CD4-positive, alpha-beta memory T cell (primary cell): ENCODE measurements around the gene GJD3. TPM values are rescaled to one million over a fixed set of nuclear protein-coding genes. Genes with fewer than 3 reads are reported as not detected.

ENCODE experiments used
- CTCF ChIA-PET: fragments of 350-600 bp; sonication (Branson Sonifier 250); formaldehyde crosslinking; loops from one replicate; lab custom pipeline; 2021; ENCODE audit warnings: inconsistent platforms; ENCODE audit not compliant: partially characterized antibody; lab: Charles Lee
- POLR2A ChIA-PET: fragments of 350-600 bp; sonication (Branson Sonifier 250); formaldehyde crosslinking; loops from one replicate; lab custom pipeline; 2021; ENCODE audit not compliant: partially characterized antibody; lab: Charles Lee
- DNase-seq, 5 donors: peaks; one replicate each; pipeline versions ENCODE4 v3.0.0 to v3.0.0-alpha.2; 2020 to 2022; ENCODE audit warnings: mixed read lengths in 1 of 5
- H3K27ac ChIP-seq: one replicate; pipeline ENCODE4 v1.7.0; 2013; ENCODE audit warnings: low read depth, low read length
- H3K27me3 ChIP-seq: 2 replicates; pipeline ENCODE4 v1.7.0; 2013; ENCODE audit warnings: mild to moderate bottlenecking, low read length, moderate library complexity; ENCODE audit not compliant: insufficient read depth
- H3K36me3 ChIP-seq: 2 replicates; pipeline ENCODE4 v1.7.0; 2013; ENCODE audit warnings: mild to moderate bottlenecking, low read length, moderate library complexity; ENCODE audit not compliant: insufficient read depth
- H3K4me1 ChIP-seq: 2 replicates; pipeline ENCODE4 v1.7.0; 2013; ENCODE audit warnings: mild to moderate bottlenecking, low read length, moderate library complexity; ENCODE audit not compliant: insufficient read depth
- H3K4me3 ChIP-seq, 2 donors: one replicate each; pipeline ENCODE4 v1.7.0; 2013; ENCODE audit warnings: low read length in 2 of 2, mild to moderate bottlenecking in 1 of 2
- H3K9me3 ChIP-seq, 2 donors: one replicate each; pipeline ENCODE4 v1.7.0; 2013; ENCODE audit warnings: low read length in 2 of 2, control low read depth in 1 of 2; ENCODE audit not compliant: control insufficient read depth in 1 of 2
- H3K27ac Mint-ChIP-seq, 7 donors: one replicate each; pipeline ENCODE4 v1.8.0; 2020 to 2021; ENCODE audit warnings: mixed read lengths in 7 of 7, mild to moderate bottlenecking in 6 of 7, inconsistent platforms in 3 of 7, moderate library complexity in 3 of 7
- H3K27me3 Mint-ChIP-seq, 2 donors: one replicate each; pipeline ENCODE4 v1.8.0; 2020 to 2021; ENCODE audit warnings: mixed read lengths in 2 of 2
- H3K36me3 Mint-ChIP-seq, 2 donors: one replicate each; pipeline ENCODE4 v1.8.0; 2020 to 2021; ENCODE audit warnings: mixed read lengths in 2 of 2, inconsistent platforms in 1 of 2, mild to moderate bottlenecking in 1 of 2
- H3K4me1 Mint-ChIP-seq, 4 donors: one replicate each; pipeline ENCODE4 v1.8.0; 2020 to 2021; ENCODE audit warnings: mixed read lengths in 4 of 4, mild to moderate bottlenecking in 1 of 4
- H3K4me3 Mint-ChIP-seq, 8 donors: one replicate each; pipeline ENCODE4 v1.8.0; 2020 to 2021; ENCODE audit warnings: mixed read lengths in 8 of 8, mild to moderate bottlenecking in 7 of 8, moderate library complexity in 6 of 8, inconsistent platforms in 3 of 8
- H3K9me3 Mint-ChIP-seq, 8 donors: one replicate each; pipeline ENCODE4 v1.8.0; 2020 to 2021; ENCODE audit warnings: mixed read lengths in 8 of 8, mild to moderate bottlenecking in 5 of 8, inconsistent platforms in 3 of 8, moderate library complexity in 1 of 8
- intact Hi-C: fragments of 100-400 bp; cut with micrococcal nuclease; formaldehyde crosslinking; loops from one replicate; pipeline ENCODE4 v1.15.1; 2023
- polyA plus RNA-seq, 2 donors: library from polyadenylated mRNA; unstranded; fragments of 300-500 nt; fragmentation: Illumina TruSeq; gene quantifications; one replicate each; pipeline ENCODE4 v1.2.3, GENCODE V29; 2021
- total RNA-seq, 2 experiments: library from RNA; stranded (reverse); gene quantifications; one replicate each; pipeline ENCODE4 v1.2.3, GENCODE V29; 2021

Gene GJD3
- total and polyA plus RNA-seq, 4 experiments from 2014 or later, result not detected

- peak overlapping the region; percentile 80 to 91 for H3K4me3 ChIP-seq
- Mint-ChIP-seq H3K27ac (peak overlapping the region; percentile 96 to 100 (median 99)), H3K36me3 (peaks cover 0 to 41% of the 10 kb centered on the region in 2 donors), H3K4me1 (peaks cover 54 to 93% (median 69%) of the 10 kb centered on the region in 4 donors), H3K27me3 (peaks cover 1 to 3% of the 10 kb centered on the region in 2 donors), H3K9me3 (peaks cover 0 to 3% (median 0%) of the 10 kb centered on the region in 8 donors), H3K4me3 (peak overlapping the region; percentile 91 to 98 (median 96))
- peak; percentile 80 to 94 (median 82) for DNase-seq
- H3K27me3 ChIP-seq, result no peaks in the 10 kb centered on the region
- ChIA-PET CTCF (interaction anchor here (0.8 to 18.7 kb wide), 11 partner anchors 8 to 241 kb away, joined by 3 to 252 read pairs (median 6); partner anchors contain the start of gene RARA), POLR2A (interaction anchor here (0.9 to 37.1 kb wide), 11 partner anchors 2 to 288 kb away, joined by 3 to 1054 read pairs (median 4); partner anchors contain the start of genes RARA and WIPF2)
- no peaks in the 10 kb centered on the region for H3K9me3 ChIP-seq
- H3K27ac ChIP-seq, result peak overlapping the region; percentile 99
- H3K4me1 ChIP-seq, result peaks cover 83% of the 10 kb centered on the region
- H3K36me3 ChIP-seq, result no peaks in the 10 kb centered on the region
- intact Hi-C loops, result loop anchor here (2.0 to 5.0 kb wide), 3 partner anchors 33 to 548 kb away; partner anchors contain the start of gene CDC6
Measured at GRCh38 chr17:40319651-40320540, 44.6 kb downstream of the GJD3 start.

- DNase-seq, result peak in 3 of 5 donors; percentile 24 to 53 (median 45)
- H3K36me3 Mint-ChIP-seq, result peaks cover 0 to 40% of the 10 kb centered on the region in 2 donors
- ChIA-PET POLR2A (interaction anchor here (0.9 to 37.1 kb wide), 10 partner anchors 3 to 262 kb away, joined by 3 to 1054 read pairs (median 6); partner anchors contain the start of genes RARA, TOP2A and WIPF2), CTCF (interaction anchor here (0.8 to 18.7 kb wide), 9 partner anchors 9 to 242 kb away, joined by 3 to 252 read pairs (median 7); partner anchors contain the start of gene RARA)
- H3K27ac Mint-ChIP-seq, result peak overlapping the region; percentile 96 to 100 (median 99)
- Histone ChIP-seq H3K4me3 (peak overlapping the region; percentile 80 to 91), H3K9me3 (no peaks in the 10 kb centered on the region), H3K36me3 (no peaks in the 10 kb centered on the region), H3K27ac (peak overlapping the region; percentile 99), H3K4me1 (peaks cover 82% of the 10 kb centered on the region), H3K27me3 (no peaks in the 10 kb centered on the region)
- peaks cover 0 to 3% (median 0%) of the 10 kb centered on the region in 8 donors for H3K9me3 Mint-ChIP-seq
- H3K27me3 Mint-ChIP-seq, result peaks cover 1 to 3% of the 10 kb centered on the region in 2 donors
- peaks cover 50 to 95% (median 67%) of the 10 kb centered on the region in 4 donors for H3K4me1 Mint-ChIP-seq
- intact Hi-C loops, result loop anchor here (1.0 to 2.0 kb wide), 4 partner anchors 7 to 32 kb away; partner anchors contain the start of gene CDC6
- peak overlapping the region; percentile 91 to 98 (median 96) for H3K4me3 Mint-ChIP-seq
Measured at GRCh38 chr17:40318830-40319391, 45.6 kb downstream of the GJD3 start.

- Histone ChIP-seq H3K4me1 (peaks cover 74% of the 10 kb centered on the region), H3K36me3 (no peaks in the 10 kb centered on the region), H3K27ac (peak overlapping the region; percentile 99), H3K4me3 (peak overlapping the region; percentile 80 to 91), H3K27me3 (no peaks in the 10 kb centered on the region), H3K9me3 (no peaks in the 10 kb centered on the region)
- peaks cover 0 to 36% of the 10 kb centered on the region in 2 donors for H3K36me3 Mint-ChIP-seq
- peaks cover 1 to 3% of the 10 kb centered on the region in 2 donors for H3K27me3 Mint-ChIP-seq
- H3K4me3 Mint-ChIP-seq, result peak overlapping the region; percentile 91 to 98 (median 96)
- ChIA-PET CTCF (interaction anchor here (0.6 to 18.7 kb wide), 21 partner anchors 9 to 296 kb away, joined by 3 to 252 read pairs (median 6); partner anchors contain the start of gene RARA), POLR2A (interaction anchor here (0.5 to 37.1 kb wide), 12 partner anchors 4 to 263 kb away, joined by 3 to 1054 read pairs (median 6); partner anchors contain the start of genes CDC6, RARA, TOP2A and WIPF2)
- peak overlapping the region; percentile 96 to 100 (median 99) for H3K27ac Mint-ChIP-seq
- peaks cover 42 to 95% (median 61%) of the 10 kb centered on the region in 4 donors for H3K4me1 Mint-ChIP-seq
- DNase-seq, result peak; percentile 89 to 93 (median 91)
- peaks cover 0 to 3% (median 0%) of the 10 kb centered on the region in 8 donors for H3K9me3 Mint-ChIP-seq
- intact Hi-C loops, result loop anchor here (1.0 to 2.0 kb wide), 4 partner anchors 8 to 31 kb away; partner anchors contain the start of gene CDC6
Measured at GRCh38 chr17:40317880-40318829, 46.4 kb downstream of the GJD3 start.

GRCh38 chr17:40317345-40317873 is 47.1 kb downstream of the GJD3 start:
- peaks cover 0 to 29% of the 10 kb centered on the region in 2 donors for H3K36me3 Mint-ChIP-seq
- H3K4me1 Mint-ChIP-seq, result peaks cover 40 to 93% (median 60%) of the 10 kb centered on the region in 4 donors
- CTCF ChIA-PET, result interaction anchor here (0.6 to 18.7 kb wide), 17 partner anchors 10 to 297 kb away, joined by 3 to 252 read pairs (median 6); partner anchors contain the start of gene RARA
- peak overlapping the region; percentile 99 for H3K27ac ChIP-seq
- H3K9me3 Mint-ChIP-seq, result no peaks in the 10 kb centered on the region
- intact Hi-C loops, result no loop called here
- H3K27ac Mint-ChIP-seq, result peak overlapping the region; percentile 96 to 100 (median 99)
- H3K9me3 ChIP-seq, result no peaks in the 10 kb centered on the region
- H3K4me1 ChIP-seq, result peaks cover 72% of the 10 kb centered on the region
- POLR2A ChIA-PET, result interaction anchor here (0.5 to 37.1 kb wide), 10 partner anchors 5 to 253 kb away, joined by 3 to 1054 read pairs (median 4); partner anchors contain the start of genes CDC6 and RARA
- no peaks in the 10 kb centered on the region for H3K27me3 ChIP-seq
- H3K4me3 ChIP-seq, result peak overlapping the region; percentile 80 to 87
- H3K4me3 Mint-ChIP-seq, result peak overlapping the region; percentile 91 to 98 (median 96)
- H3K27me3 Mint-ChIP-seq, result no peaks in the 10 kb centered on the region
- DNase-seq, result peak; percentile 44 to 64 (median 48)
- no peaks in the 10 kb centered on the region for H3K36me3 ChIP-seq

GRCh38 chr17:40316571-40317344 is 47.8 kb downstream of the GJD3 start:
- peaks cover 41 to 93% (median 59%) of the 10 kb centered on the region in 4 donors for H3K4me1 Mint-ChIP-seq
- peaks cover 75% of the 10 kb centered on the region for H3K4me1 ChIP-seq
- H3K9me3 Mint-ChIP-seq, result no peaks in the 10 kb centered on the region
- H3K27me3 Mint-ChIP-seq, result no peaks in the 10 kb centered on the region
- H3K9me3 ChIP-seq, result no peaks in the 10 kb centered on the region
- intact Hi-C loops, result no loop called here
- H3K4me3 Mint-ChIP-seq, result peak overlapping the region; percentile 21 to 98 (median 95)
- H3K36me3 Mint-ChIP-seq, result peaks cover 0 to 22% of the 10 kb centered on the region in 2 donors
- no peaks in the 10 kb centered on the region for H3K27me3 ChIP-seq
- no peak overlapping the region for H3K27ac ChIP-seq
- no peak overlapping the region for H3K4me3 ChIP-seq
- no peak for DNase-seq
- ChIA-PET CTCF (interaction anchor here (0.6 to 18.7 kb wide), 17 partner anchors 10 to 298 kb away, joined by 3 to 252 read pairs (median 6); partner anchors contain the start of gene RARA), POLR2A (interaction anchor here (0.6 to 37.1 kb wide), 8 partner anchors 5 to 252 kb away, joined by 3 to 1054 read pairs (median 6); partner anchors contain the start of genes CDC6 and RARA)
- H3K27ac Mint-ChIP-seq, result peak overlapping the region in 5 of 7 donors; percentile 96 to 100 (median 99)
- H3K36me3 ChIP-seq, result no peaks in the 10 kb centered on the region
